Adrenal gland (tissue), 5 donors: ENCODE measurements around the gene TBC1D16.
A peak's percentile ranks its signal among the peaks of the same experiment; 100 is the strongest.

Experiments
- POLR2A ChIP-seq, 2 donors: fragments of 450-650 bp; IDR thresholded peaks; one replicate each; pipeline ENCODE4 v1.6.1; 2017; ENCODE audit warnings: antibody characterized with exemption in 2 of 2, mild to moderate bottlenecking in 2 of 2, moderate library complexity in 1 of 2
- TF ChIP-seq, protein P1 (sequence below), 6 experiments: fragments of 450-650 bp in 4 of 6; fragments of 200-600 bp in 2 of 6; sonication (generic) in 1 of 6; IDR thresholded peaks; 1 replicate in 5 of 6; 2 replicates in 1 of 6; pipeline versions ENCODE4 v1.5.1 to v1.8.0; 2016 to 2021; ENCODE audit warnings: antibody characterized with exemption in 6 of 6, mild to moderate bottlenecking in 2 of 6, moderate library complexity in 1 of 6
- donor health status: DM: no; HTN: no; CAD: no.

DNA sequence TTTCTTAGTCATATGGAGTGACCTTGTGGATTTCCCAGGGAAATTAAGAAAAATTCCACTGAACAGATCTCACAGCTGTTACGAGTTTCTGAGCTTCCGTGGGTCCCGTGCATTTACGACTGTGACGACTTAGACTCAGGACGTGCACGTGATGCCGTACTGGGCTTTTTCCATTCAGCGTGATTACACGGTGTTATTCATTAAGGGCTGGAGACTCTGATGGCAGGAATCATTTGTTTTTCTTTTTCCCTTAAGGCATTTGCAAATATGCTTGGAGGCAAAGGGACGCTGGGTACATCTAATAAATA, 57.2 kb downstream of the TBC1D16 start:
- TF ChIP-seq, protein P1, sequence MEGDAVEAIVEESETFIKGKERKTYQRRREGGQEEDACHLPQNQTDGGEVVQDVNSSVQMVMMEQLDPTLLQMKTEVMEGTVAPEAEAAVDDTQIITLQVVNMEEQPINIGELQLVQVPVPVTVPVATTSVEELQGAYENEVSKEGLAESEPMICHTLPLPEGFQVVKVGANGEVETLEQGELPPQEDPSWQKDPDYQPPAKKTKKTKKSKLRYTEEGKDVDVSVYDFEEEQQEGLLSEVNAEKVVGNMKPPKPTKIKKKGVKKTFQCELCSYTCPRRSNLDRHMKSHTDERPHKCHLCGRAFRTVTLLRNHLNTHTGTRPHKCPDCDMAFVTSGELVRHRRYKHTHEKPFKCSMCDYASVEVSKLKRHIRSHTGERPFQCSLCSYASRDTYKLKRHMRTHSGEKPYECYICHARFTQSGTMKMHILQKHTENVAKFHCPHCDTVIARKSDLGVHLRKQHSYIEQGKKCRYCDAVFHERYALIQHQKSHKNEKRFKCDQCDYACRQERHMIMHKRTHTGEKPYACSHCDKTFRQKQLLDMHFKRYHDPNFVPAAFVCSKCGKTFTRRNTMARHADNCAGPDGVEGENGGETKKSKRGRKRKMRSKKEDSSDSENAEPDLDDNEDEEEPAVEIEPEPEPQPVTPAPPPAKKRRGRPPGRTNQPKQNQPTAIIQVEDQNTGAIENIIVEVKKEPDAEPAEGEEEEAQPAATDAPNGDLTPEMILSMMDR (IDR thresholded peaks at IDR 0.05), result no peak
- peak in 1 of 2 donors; percentile 55 for TF ChIP-seq POLR2A (IDR thresholded peaks at IDR 0.05)
